Spleen (tissue), 11 donors: Measurements from ENCODE around the gene TMA7. TPM values are rescaled to one million over a fixed set of nuclear protein-coding genes. Genes with fewer than 3 reads are reported as not detected.

Experiments used
- DNase-seq: peaks from one replicate; pipeline ENCODE4 v3.0.0-alpha.2; 2020
- H3K27ac ChIP-seq, 8 donors: fragments of 200-600 bp; sonication (generic) in 7 of 8; 1 replicate in 4 of 8; 2 replicates in 4 of 8; pipeline versions ENCODE4 v1.5.0 to v1.8.0; 2016 to 2021; ENCODE audit warnings: inconsistent platforms in 4 of 8, mild to moderate bottlenecking in 4 of 8, moderate library complexity in 1 of 8
- H3K27me3 ChIP-seq, 7 donors: fragments of 200-600 bp; sonication (generic) in 6 of 7; replicated peaks in 1 of 7; 1 replicate in 4 of 7; 2 replicates in 3 of 7; pipeline versions ENCODE4 v1.5.0 to v1.8.0; 2016 to 2021; ENCODE audit warnings: inconsistent platforms in 3 of 7, mild to moderate bottlenecking in 1 of 7
- H3K36me3 ChIP-seq, 6 donors: fragments of 200-600 bp; sonication (generic) in 5 of 6; 1 replicate in 4 of 6; 2 replicates in 2 of 6; pipeline versions ENCODE4 v1.5.0 to v1.8.0; 2016 to 2021; ENCODE audit warnings: inconsistent platforms in 2 of 6
- H3K4me1 ChIP-seq, 6 donors: fragments of 200-600 bp; sonication (generic) in 5 of 6; 1 replicate in 3 of 6; 2 replicates in 3 of 6; pipeline versions ENCODE4 v1.5.0 to v1.8.0; 2016 to 2021; ENCODE audit warnings: inconsistent platforms in 3 of 6
- H3K4me3 ChIP-seq, 8 donors: fragments of 200-600 bp; sonication (generic) in 7 of 8; 1 replicate in 4 of 8; 2 replicates in 4 of 8; pipeline versions ENCODE4 v1.5.0 to v1.8.0; 2016 to 2021; ENCODE audit warnings: inconsistent platforms in 4 of 8, mild to moderate bottlenecking in 4 of 8, moderate library complexity in 2 of 8
- H3K9me3 ChIP-seq, 8 donors: fragments of 200-600 bp; sonication (generic) in 7 of 8; 1 replicate in 4 of 8; 2 replicates in 4 of 8; pipeline versions ENCODE4 v1.5.0 to v1.8.0; 2016 to 2021; ENCODE audit warnings: inconsistent platforms in 4 of 8
- CTCF ChIP-seq, 11 experiments: fragments of 200-600 bp in 7 of 11; fragments of 450-650 bp in 4 of 11; sonication (generic) in 4 of 11; IDR thresholded peaks in 8 of 11; conservative IDR thresholded peaks in 3 of 11; 1 replicate in 7 of 11; 2 replicates in 4 of 11; pipeline versions ENCODE4 v1.4.0 to v1.8.0; 2016 to 2021; ENCODE audit warnings: antibody characterized with exemption in 11 of 11, inconsistent platforms in 4 of 11, mild to moderate bottlenecking in 1 of 11
- POLR2A ChIP-seq, 3 donors: fragments of 450-650 bp; IDR thresholded peaks; one replicate each; pipeline ENCODE4 v1.5.1; 2017; ENCODE audit warnings: antibody characterized with exemption in 3 of 3, mild to moderate bottlenecking in 1 of 3
- POLR2AphosphoS5 ChIP-seq, 3 donors: sonication (generic); formaldehyde crosslinking; IDR thresholded peaks; one replicate each; pipeline ENCODE4 v1.5.1; 2017; ENCODE audit warnings: antibody characterized with exemption in 3 of 3
- WGBS, 5 donors: extraction: QIAGEN DNeasy Blood & Tissue Kit in 3 of 5; methylation state at CpG; one replicate each; pipeline versions ENCODE4 v1.1.5 to v1.1.7; 2013 to 2018; 5-methylcytosine and 5-hydroxymethylcytosine counted together
- intact Hi-C: fragments of 100-400 bp; cut with DNase I; formaldehyde crosslinking; loops from one replicate; pipeline ENCODE4 v1.15.0; 2023; ENCODE audit warnings: low total_unique reads
- polyA plus RNA-seq, 3 donors: library from polyadenylated mRNA; stranded (reverse); fragments of 200-250 nt; gene quantifications; one replicate each; pipeline ENCODE4 v1.2.1, GENCODE V29; 2013
- total RNA-seq, 7 donors: library from RNA; depleted of rRNA in 3 of 7; stranded (reverse); fragments of >200 nt in 3 of 7; fragmentation: NEBNext Ultra II Directional in 4 of 7; extraction: Animal tissue kit (Norgen Biotek cat#: 25700) in 4 of 7; gene quantifications; one replicate each; pipeline versions ENCODE4 v1.1.0 to v1.2.1, GENCODE V29; 2016 to 2021
- donor health status: healthy with polysubstance abuse.
- donor health status: DM: no; HTN: no; CAD: no; lungs with moderate emphysema.
- donor health status: DM: no; HTN: no; CAD: no.
- donor health status: Bipolar disorder and iron deficiency.
- donor health status: healthy.
- donor health status: DM: no; HTN: no; CAD: no.
- donor health status: DM: yes; HTN: yes; CAD: no.

The TMA7 gene
- total and polyA plus RNA-seq, 10 donors, result 145 to 753 (median 216) TPM

DNA sequence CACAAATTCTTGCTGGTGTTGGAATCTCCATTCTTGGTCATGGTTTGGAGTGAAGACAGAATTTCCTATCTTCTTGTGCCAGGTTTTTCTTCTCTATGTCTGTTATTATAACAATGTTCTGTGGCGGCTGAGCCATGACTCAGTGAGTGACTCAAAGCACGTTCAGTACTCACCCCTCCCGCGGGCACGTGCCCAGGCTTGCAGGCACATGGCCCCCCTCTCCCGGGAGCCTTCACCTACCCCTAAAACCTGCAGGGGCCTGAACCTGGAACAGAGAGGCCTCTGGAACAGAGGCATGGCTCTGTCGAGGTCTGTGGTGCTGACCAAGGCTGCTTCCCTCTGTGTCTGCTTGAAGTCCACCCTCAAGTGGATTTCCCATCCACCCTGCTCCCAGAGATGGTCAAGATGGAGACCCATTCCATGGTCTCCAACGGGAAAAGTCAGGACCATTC lies 37.8 kb upstream of the TMA7 start:
- Histone ChIP-seq H3K27ac (peak overlapping the region in 6 of 8 donors; percentile 43 to 63 (median 56)), H3K4me3 (no peak overlapping the region), H3K36me3 (peaks cover 0 to 20% (median 0%) of the 10 kb centered on the region in 6 donors), H3K4me1 (peaks cover 0 to 50% (median 17%) of the 10 kb centered on the region in 6 donors), H3K27me3 (no peaks in the 10 kb centered on the region), H3K9me3 (no peaks in the 10 kb centered on the region)
- no peak for DNase-seq
- 66 to 78% (median 77%) methylated on average over 7 to 8 of the region's 8 CpGs for WGBS, 5 donors
- TF ChIP-seq POLR2A (IDR thresholded peaks at IDR 0.05) (no peak), CTCF (IDR thresholded peaks at IDR 0.05 in 8 of 11, conservative IDR thresholded peaks at IDR 0.05 in 3 of 11) (no peak), POLR2AphosphoS5 (IDR thresholded peaks at IDR 0.05) (peak; percentile 20 to 44 (median 25))
- intact Hi-C loops, result no loop called here

DNA sequence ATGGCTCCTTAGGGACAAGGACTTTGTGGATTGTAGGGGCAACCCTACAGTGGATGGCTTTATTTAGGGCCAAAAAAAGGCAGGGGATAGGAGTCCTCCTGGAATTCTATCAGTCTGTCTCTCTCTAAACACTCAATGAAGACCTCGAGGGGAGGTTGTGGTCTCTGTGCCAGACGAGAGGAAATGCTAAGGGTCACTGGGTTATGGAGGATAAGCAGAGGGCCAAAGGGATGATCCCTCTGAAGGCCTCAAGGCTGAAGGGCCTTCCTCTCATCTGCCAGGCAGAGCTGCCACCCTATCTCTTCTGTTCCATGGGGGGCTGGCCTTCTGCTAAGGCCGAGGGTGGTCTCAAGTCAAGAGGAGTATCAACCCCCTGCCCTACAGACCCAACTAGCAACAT lies 37.1 kb upstream of the TMA7 start:
- peak overlapping the region in 6 of 8 donors; percentile 43 to 63 (median 56) for H3K27ac ChIP-seq
- intact Hi-C loops, result no loop called here
- H3K4me3 ChIP-seq, result no peak overlapping the region
- no peaks in the 10 kb centered on the region for H3K27me3 ChIP-seq
- H3K36me3 ChIP-seq, result peaks cover 0 to 20% (median 0%) of the 10 kb centered on the region in 6 donors
- no peak for DNase-seq
- no peaks in the 10 kb centered on the region for H3K9me3 ChIP-seq
- H3K4me1 ChIP-seq, result peaks cover 0 to 45% (median 16%) of the 10 kb centered on the region in 6 donors
- TF ChIP-seq POLR2A (IDR thresholded peaks at IDR 0.05) (no peak), CTCF (IDR thresholded peaks at IDR 0.05 in 8 of 11, conservative IDR thresholded peaks at IDR 0.05 in 3 of 11) (no peak), POLR2AphosphoS5 (IDR thresholded peaks at IDR 0.05) (no peak)
- WGBS, 5 donors, result 53 to 78% (median 65%) methylated on average over 2 to 3 of the region's 3 CpGs

DNA sequence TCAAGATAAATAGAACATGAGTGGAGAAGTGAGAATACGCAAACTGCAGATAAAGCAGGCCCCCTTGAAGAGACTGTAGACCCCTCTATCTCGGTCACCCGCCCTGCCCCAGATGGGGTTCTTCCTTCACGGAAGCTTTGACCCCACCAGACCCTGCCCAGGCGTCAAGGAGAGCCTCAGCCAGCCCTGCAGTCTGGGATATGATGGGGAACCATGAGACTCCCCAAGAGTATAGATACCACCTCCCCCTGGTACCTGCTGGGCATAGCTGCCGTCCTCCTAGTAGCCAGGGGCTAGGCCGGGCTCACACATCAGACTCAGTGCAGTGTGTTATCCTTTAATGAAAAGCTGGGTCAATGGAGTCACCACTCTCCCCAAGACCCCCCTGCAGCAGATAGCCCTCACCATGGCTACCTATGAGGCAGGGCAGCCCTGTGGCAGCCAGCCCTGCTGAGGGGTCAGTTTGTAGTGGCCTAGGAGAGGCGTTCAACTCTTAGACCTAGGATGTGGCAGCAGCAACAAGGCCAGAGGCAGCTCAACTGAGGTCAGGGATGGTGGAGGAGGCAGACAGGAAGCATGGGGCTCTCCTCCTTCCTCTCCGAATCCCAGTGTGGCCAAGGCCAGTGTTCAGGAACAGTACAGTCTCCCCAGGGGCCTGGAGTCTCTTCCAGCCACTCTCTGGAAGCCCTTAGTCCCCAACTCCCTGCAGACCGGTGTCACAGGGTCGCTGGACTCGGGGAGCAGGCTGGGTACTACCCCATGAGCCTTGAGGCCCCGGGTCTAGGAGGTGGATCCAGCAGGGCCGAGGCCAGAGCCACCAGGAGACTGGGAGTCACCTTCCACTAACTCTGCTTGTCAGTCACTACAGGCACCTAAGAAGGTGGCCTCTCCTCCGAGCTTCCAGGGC lies 36.3 kb upstream of the TMA7 start:
- no peak for TF ChIP-seq CTCF (IDR thresholded peaks at IDR 0.05 in 8 of 11, conservative IDR thresholded peaks at IDR 0.05 in 3 of 11)
- no peak for TF ChIP-seq POLR2A (IDR thresholded peaks at IDR 0.05)
- peak; percentile 42 to 71 (median 63) for TF ChIP-seq POLR2AphosphoS5 (IDR thresholded peaks at IDR 0.05)
- Histone ChIP-seq H3K4me1 (peaks cover 0 to 40% (median 16%) of the 10 kb centered on the region in 6 donors), H3K27ac (peak overlapping the region in 7 of 8 donors; percentile 22 to 63 (median 55)), H3K36me3 (peaks cover 0 to 25% (median 0%) of the 10 kb centered on the region in 6 donors), H3K9me3 (no peaks in the 10 kb centered on the region), H3K27me3 (no peaks in the 10 kb centered on the region), H3K4me3 (no peak overlapping the region)
- DNase-seq, result peak; percentile 77
- intact Hi-C loops, result no loop called here
- WGBS, 5 donors, result 71 to 84% (median 77%) methylated on average over 13 to 15 of the region's 15 CpGs
